Fibroblast of skin of left quadriceps (primary cell): ENCODE data around the gene RHBDL3.

Experiments used
- DNase-seq, 2 experiments: peaks; one replicate each; pipeline ENCODE4 v3.0.0-alpha.2; 2013; ENCODE audit warnings: low read depth in 2 of 2

The RHBDL3 gene

GRCh38 chr17:32357615-32358014 is 92.0 kb downstream of the RHBDL3 start:
- DNase-seq = no peak

GRCh38 chr17:32361270-32361669 is 95.6 kb downstream of the RHBDL3 start:
- no peak for DNase-seq

- no peak for DNase-seq
Observed at GRCh38 chr17:32370426-32370825, 104.8 kb downstream of the RHBDL3 start.
